IMR-90 (cell line): Measurements from ENCODE around the gene CFAP251. TPM values are rescaled to one million over a fixed set of nuclear protein-coding genes. Genes with fewer than 3 reads are reported as not detected.
"Not testable (repeated sequence)": the region's sequence is repeated elsewhere in the genome, so short reads cannot be mapped to it uniquely, and the experiment has no call there.

Experiments
- ATAC-seq: fragments of 200-7000 bp; cut with Tn5 transposase; 2 replicates; pipeline ENCODE4 v1.9.1; 2020; ENCODE audit warnings: low read depth, mild to moderate bottlenecking, moderate library complexity
- BruUV-seq: library from RNA; stranded (reverse); fragments of 400-500 nt; replicated peaks from 2 replicates; lab custom pipeline; 2021; lab: Mats Ljungman, UMichigan
- CTCF ChIA-PET: fragments of 300-600 bp; formaldehyde crosslinking; extraction: SDS; loops from one replicate; lab custom pipeline; 2021; ENCODE audit warnings: antibody characterized with exemption; lab: Yijun Ruan, JAX
- POLR2A ChIA-PET: fragments of 300-600 bp; sonication (Branson Sonifier 250); formaldehyde crosslinking; loops from one replicate; lab custom pipeline; 2022; ENCODE audit warnings: antibody characterized with exemption; ENCODE audit not compliant: unreplicated experiment; lab: Charles Lee
- DNase-seq: peaks from one replicate; pipeline ENCODE4 v3.0.0; 2013
- H2AFZ ChIP-seq: replicated peaks from 2 replicates; pipeline ENCODE3; 2013; ENCODE audit warnings: low read length, mild to moderate bottlenecking; ENCODE audit not compliant: poor library complexity
- H2AK5ac ChIP-seq: 2 replicates; pipeline ENCODE4 v1.6.1; 2013; ENCODE audit warnings: low read depth, low read length, inconsistent platforms
- H2AK9ac ChIP-seq: replicated peaks from 2 replicates; pipeline ENCODE3; 2013; ENCODE audit warnings: mild to moderate bottlenecking, low read depth, low read length, moderate library complexity; ENCODE audit not compliant: poor library complexity
- H2BK120ac ChIP-seq: 2 replicates; pipeline ENCODE4 v1.6.1; 2013; ENCODE audit warnings: low read depth, low read length, inconsistent platforms
- H2BK15ac ChIP-seq: 3 replicates; pipeline ENCODE4 v1.6.1; 2013; ENCODE audit warnings: low read depth, low read length, inconsistent platforms
- H2BK20ac ChIP-seq: 2 replicates; pipeline ENCODE4 v1.6.1; 2013; ENCODE audit warnings: low read depth, mild to moderate bottlenecking, inconsistent platforms, low read length, moderate library complexity
- H2BK5ac ChIP-seq: 2 replicates; pipeline ENCODE4 v1.6.1; 2013; ENCODE audit warnings: mild to moderate bottlenecking, low read depth, low read length, inconsistent platforms; ENCODE audit not compliant: poor library complexity, severe bottlenecking
- H3K14ac ChIP-seq: replicated peaks from 2 replicates; pipeline ENCODE4 v1.6.1; 2013; ENCODE audit warnings: low read depth, low read length, inconsistent platforms
- H3K18ac ChIP-seq: 2 replicates; pipeline ENCODE4 v1.6.1; 2013; ENCODE audit warnings: low read depth, low read length, control low read depth
- H3K23ac ChIP-seq: 2 replicates; pipeline ENCODE4 v1.6.1; 2013; ENCODE audit warnings: low read depth, low read length, inconsistent platforms
- H3K27ac ChIP-seq: 2 replicates; pipeline ENCODE4 v1.5.1; 2013; ENCODE audit warnings: mild to moderate bottlenecking, control low read depth, low read length; ENCODE audit not compliant: insufficient read depth
- H3K27me3 ChIP-seq: 2 replicates; pipeline ENCODE4 v1.6.1; 2013; ENCODE audit warnings: low read length; ENCODE audit not compliant: control insufficient read depth, insufficient read depth
- H3K36me3 ChIP-seq: 2 replicates; pipeline ENCODE4 v1.6.1; 2013; ENCODE audit warnings: low read length, mixed read lengths; ENCODE audit not compliant: control insufficient read depth, insufficient read depth
- H3K4ac ChIP-seq: 2 replicates; pipeline ENCODE4 v1.6.1; 2013; ENCODE audit warnings: low read depth, low read length, inconsistent platforms
- H3K4me1 ChIP-seq: 2 replicates; pipeline ENCODE4 v1.6.1; 2013; ENCODE audit warnings: low read length, mixed read lengths; ENCODE audit not compliant: control insufficient read depth, insufficient read depth
- H3K4me2 ChIP-seq: 2 replicates; pipeline ENCODE4 v1.6.1; 2013; ENCODE audit warnings: low read depth, mild to moderate bottlenecking, control low read depth, low read length, moderate library complexity
- H3K4me3 ChIP-seq: 2 replicates; pipeline ENCODE4 v1.5.1; 2013; ENCODE audit warnings: low read depth, mild to moderate bottlenecking, control low read depth, low read length, moderate library complexity; ENCODE audit not compliant: insufficient read depth
- H3K56ac ChIP-seq: 2 replicates; pipeline ENCODE4 v1.6.1; 2013; ENCODE audit warnings: low read length, inconsistent platforms; ENCODE audit not compliant: insufficient read depth; ENCODE audit errors: extremely low read depth
- H3K79me1 ChIP-seq, 2 experiments: 2 replicates each; pipeline ENCODE4 v1.6.1; 2013; ENCODE audit warnings: low read length in 2 of 2, inconsistent platforms in 1 of 2, low read depth in 1 of 2
- H3K9ac ChIP-seq: 2 replicates; pipeline ENCODE4 v1.6.1; 2013; ENCODE audit warnings: low read depth, low read length, control low read depth
- H3K9me1 ChIP-seq: 2 replicates; pipeline ENCODE4 v1.6.1; 2013; ENCODE audit warnings: low read length, inconsistent platforms; ENCODE audit not compliant: insufficient read depth
- H3K9me3 ChIP-seq: 2 replicates; pipeline ENCODE4 v1.6.1; 2013; ENCODE audit warnings: low read length; ENCODE audit not compliant: control insufficient read depth, insufficient read depth
- H4K20me1 ChIP-seq: 2 replicates; pipeline ENCODE4 v1.6.1; 2013; ENCODE audit warnings: low read length, inconsistent platforms; ENCODE audit not compliant: insufficient read depth
- H4K5ac ChIP-seq: 2 replicates; pipeline ENCODE4 v1.6.1; 2013; ENCODE audit warnings: mild to moderate bottlenecking, low read depth, low read length, control low read depth
- H4K8ac ChIP-seq, 2 experiments: 2 replicates each; pipeline ENCODE4 v1.6.1; 2013; ENCODE audit warnings: low read depth in 2 of 2, low read length in 2 of 2, control low read depth in 1 of 2, inconsistent platforms in 1 of 2
- H4K91ac ChIP-seq: 2 replicates; pipeline ENCODE4 v1.6.1; 2013; ENCODE audit warnings: low read depth, low read length, inconsistent platforms; ENCODE audit not compliant: insufficient read depth
- BHLHE40 ChIP-seq: fragments of 150-350 bp; IDR thresholded peaks from 2 replicates; pipeline ENCODE4 v1.6.1; 2016; ENCODE audit warnings: mild to moderate bottlenecking, low read depth, low read length
- CHD1 ChIP-seq: IDR thresholded peaks from 2 replicates; pipeline ENCODE4 v1.6.1; 2012; ENCODE audit warnings: low read depth, low read length, improper control_type of control experiment
- FOS ChIP-seq: fragments of 150-350 bp; IDR thresholded peaks from 2 replicates; pipeline ENCODE4 v1.6.1; 2016; ENCODE audit warnings: low read depth, low read length
- MAZ ChIP-seq: IDR thresholded peaks from 2 replicates; pipeline ENCODE4 v1.6.1; 2012; ENCODE audit warnings: low read depth, mild to moderate bottlenecking, low read length, improper control_type of control experiment, moderate library complexity, borderline replicate concordance
- POLR2A ChIP-seq: IDR thresholded peaks from 2 replicates; pipeline ENCODE4 v1.6.1; 2012; ENCODE audit warnings: mild to moderate bottlenecking, low read depth, low read length
- RCOR1 ChIP-seq: IDR thresholded peaks from 2 replicates; pipeline ENCODE4 v1.6.1; 2012; ENCODE audit warnings: mild to moderate bottlenecking, low read length, improper control_type of control experiment; ENCODE audit not compliant: insufficient replicate concordance
- RFX5 ChIP-seq: IDR thresholded peaks from 2 replicates; pipeline ENCODE4 v1.8.0; 2012; ENCODE audit warnings: low read depth, mild to moderate bottlenecking, low read length, moderate library complexity
- SMC3 ChIP-seq: fragments of 150-350 bp; IDR thresholded peaks from 2 replicates; pipeline ENCODE4 v1.6.1; 2016; ENCODE audit warnings: low read depth, mild to moderate bottlenecking, antibody characterized with exemption, low read length, moderate library complexity
- WGBS, 2 experiments: methylation state at CpG; one replicate each; pipeline versions ENCODE4 v1.1.5 to v1.1.7; 2013; ENCODE audit warnings: missing lambda C conversion rate in 2 of 2; ENCODE audit not compliant: insufficient read length in 1 of 2; ENCODE audit errors: extremely low coverage in 2 of 2; 5-methylcytosine and 5-hydroxymethylcytosine counted together
- dilution Hi-C: fragments of 300-500 bp; cut with HindIII; formaldehyde crosslinking; loops from one replicate; pipeline ENCODE4 v1.14.3; 2018; ENCODE audit warnings: low sequenced_read_pairs; ENCODE audit not compliant: unreplicated experiment
- in situ Hi-C: fragments of 300-500 bp; cut with MboI; formaldehyde crosslinking; loops from 3 replicates; pipeline ENCODE4 v1.14.3; 2019; ENCODE audit warnings: low sequenced_read_pairs, inconsistent platforms, mixed read lengths
- intact Hi-C: fragments of 100-400 bp; cut with micrococcal nuclease; formaldehyde crosslinking; loops from 2 replicates; pipeline ENCODE4 v1.10.0; 2022
- polyA plus RNA-seq, 3 experiments: library from polyadenylated mRNA; depleted of rRNA; stranded (reverse); fragments of >200 nt; gene quantifications; 2 replicates each; pipeline ENCODE4 v1.2.3, GENCODE V29; 2012; ENCODE audit warnings: low replicate concordance in 1 of 3
- total RNA-seq: library from RNA; depleted of rRNA; stranded (reverse); fragments of >200 nt; gene quantifications from 2 replicates; pipeline ENCODE4 v1.2.3, GENCODE V29; 2012

Gene CFAP251
- total and polyA plus RNA-seq, 2 of the 4 experiments (the other 2 are of a cell fraction) = 7.8 to 9.1 TPM

GRCh38 chr12:121889274-121889624 lies 29.1 kb upstream of the CFAP251 start (continued):
- TF ChIP-seq RFX5 (no peak), FOS (no peak), SMC3 (no peak), RCOR1 (no peak), CHD1 (no peak), MAZ (no peak), BHLHE40 (no peak), POLR2A (no peak)

GRCh38 chr12:121889661-121890060 lies 28.7 kb upstream of the CFAP251 start:
- Histone ChIP-seq H3K9me1 (peaks cover 14% of the 10 kb centered on the region; the same call in 1 of the 2 replicates), H3K27ac (peak overlapping the region; percentile 96), H3K56ac (peak overlapping the region; percentile 87; the same call in 1 of the 2 replicates), H3K4ac (peak overlapping the region; percentile 96; the same call in 1 of the 2 replicates), H3K4me3 (peak overlapping the region; percentile 79), H4K91ac (peak overlapping the region; percentile 34; the same call in 1 of the 2 replicates), H3K9ac (peak overlapping the region; percentile 97), H3K14ac (peak overlapping the region; percentile 98; the same call in 1 of the 2 replicates), H3K4me2 (peak overlapping the region; percentile 94), H3K79me1 (peaks cover 15 to 41% of the 10 kb centered on the region in 2 experiments), H4K8ac (peak overlapping the region; percentile 91; a peak in 2 of 4 replicates), H2BK5ac (peak overlapping the region; percentile 83), H3K4me1 (peaks cover 18% of the 10 kb centered on the region), H2AK9ac (peak overlapping the region; percentile 45), H2AFZ (peak overlapping the region; percentile 17), H4K20me1 (peaks cover 26% of the 10 kb centered on the region)
- H2BK120ac ChIP-seq, dilution Hi-C loops, H3K36me3 ChIP-seq, H3K27me3 ChIP-seq, H2BK15ac ChIP-seq, BruUV-seq, ATAC-seq, DNase-seq, H3K18ac ChIP-seq, H3K23ac ChIP-seq, POLR2A ChIA-PET, H2AK5ac ChIP-seq, H3K9me3 ChIP-seq, H4K5ac ChIP-seq, H2BK20ac ChIP-seq: not testable (repeated sequence)
- CTCF ChIA-PET = interaction anchor here (2.5 kb wide), 1 partner anchor 96 kb away, joined by 22 read pairs; the partner anchor contains the start of gene RHOF
- 44% methylated on average over 4 of the region's 6 CpGs; no CpG with 5 or more reads in 1 of the 2 experiments for WGBS, 2 experiments
- intact Hi-C loops = loop anchor here (2.0 to 5.0 kb wide), 2 partner anchors 51 to 192 kb away; no protein-coding TSS in a partner anchor
- in situ Hi-C loops = loop anchor here (5.0 kb wide), 1 partner anchor 192 kb away; no protein-coding TSS in a partner anchor
